ENCODE data around the gene CYP4F2. TPM values are rescaled to one million over a fixed set of nuclear protein-coding genes. Genes with fewer than 3 reads are reported as not detected.

Gene CYP4F2
- total and polyA plus RNA-seq, 10 of the 15 experiments (the other 5 are each of a cell fraction or from before 2014, with no cell fraction given): 0.08 to 3.5 (median 0.63) TPM

DNA sequence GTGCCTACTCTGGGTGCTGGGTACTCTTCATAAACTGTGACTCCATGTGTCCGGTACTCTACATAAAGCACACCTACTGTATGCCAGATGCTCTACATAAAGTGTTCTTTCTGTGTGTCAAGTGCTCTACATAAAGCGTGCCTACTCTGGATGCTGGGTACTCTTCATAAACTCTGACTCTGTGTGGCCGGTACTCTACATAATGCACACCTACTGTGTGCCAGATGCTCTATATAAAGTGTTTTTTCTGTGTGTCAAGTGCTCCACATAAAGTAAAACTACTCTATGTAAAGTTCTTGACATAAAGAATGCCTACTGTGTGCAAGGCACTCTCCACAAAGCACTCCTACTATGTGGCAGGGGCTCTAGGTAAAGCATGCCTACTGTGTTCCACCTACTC, 38.3 kb upstream of the CYP4F2 start:
- no peak for DNase-seq (ENCODE audit: low read depth, low spot score)
- H3K4me3 ChIP-seq: no peak overlapping the region
- no peak for FAIRE-seq
- H3K9ac ChIP-seq (ENCODE audit: control insufficient read depth, insufficient read depth, low read length): no peak overlapping the region
- RAD21 ChIA-PET (ENCODE audit: unreplicated experiment): no interaction called here
- no TSS peak for BruUV-seq (replicated peaks)
- in situ Hi-C loops (cut with MboI): no loop called here
- no peaks in the 10 kb centered on the region for H3K36me3 ChIP-seq (ENCODE audit: control insufficient read depth in 2 of 2, insufficient read depth in 2 of 2, low read length in 1 of 2)
- WGBS (ENCODE audit: insufficient coverage, insufficient replicate concordance, low lambda C conversion rate, missing lambda C conversion rate): 35% methylated on average over 3 of the region's 3 CpGs
- SMC1A ChIA-PET (ENCODE audit: uncharacterized antibody, unreplicated experiment): no interaction called here
- no peaks in the 10 kb centered on the region; a peak in 1 of 4 replicates for H3K27me3 ChIP-seq (replicated peaks in 1 of 2; ENCODE audit: control insufficient read depth in 2 of 2, insufficient read depth in 2 of 2, low read length in 1 of 2)
- CTCF ChIA-PET: no interaction called here
- H3K79me2 ChIP-seq (ENCODE audit: control insufficient read depth, insufficient read depth, low read length): no peaks in the 10 kb centered on the region
- intact Hi-C loops (cut with micrococcal nuclease; ENCODE audit: unreplicated experiment): no loop called here
- POLR2A ChIA-PET: no interaction called here
- no peaks in the 10 kb centered on the region; the same call in 2 of the 3 replicates for H3K9me3 ChIP-seq (replicated peaks; ENCODE audit: control insufficient read depth, insufficient read depth, low read length)
- no peaks in the 10 kb centered on the region for H3K4me1 ChIP-seq (ENCODE audit: control insufficient read depth, insufficient read depth, low read length)
- H4K20me1 ChIP-seq (ENCODE audit: control insufficient read depth, insufficient read depth): no peaks in the 10 kb centered on the region
- no peak for ATAC-seq
- H2AFZ ChIP-seq (ENCODE audit: control insufficient read depth, low read depth, low read length): no peak overlapping the region
- TF ChIP-seq CHD4 (IDR thresholded peaks at IDR 0.05) (no peak), NBN (IDR thresholded peaks at IDR 0.05) (no peak), EP300 (IDR thresholded peaks at IDR 0.05; ENCODE audit: borderline replicate concordance in 1 of 2, control insufficient read depth in 1 of 2, low read depth in 2 of 2, low read length in 2 of 2) (no peak), ZZZ3 (IDR thresholded peaks at IDR 0.05; ENCODE audit: control insufficient read depth, insufficient read length, low read depth) (no peak), IKZF1 (conservative IDR thresholded peaks at IDR 0.05) (no peak), IRF4 (IDR thresholded peaks at IDR 0.05; ENCODE audit: low read depth, low read length) (no peak), SUZ12 (IDR thresholded peaks at IDR 0.05; ENCODE audit: unreplicated experiment) (no peak), STAT1 (conservative IDR thresholded peaks at IDR 0.05) (no peak), ZNF207 (IDR thresholded peaks at IDR 0.05; ENCODE audit: borderline replicate concordance) (no peak), NFYA (IDR thresholded peaks at IDR 0.05; ENCODE audit: borderline replicate concordance, low read depth, low read length) (no peak), HDAC6 (IDR thresholded peaks at IDR 0.05; ENCODE audit: unreplicated experiment) (no peak), EED (IDR thresholded peaks at IDR 0.05; ENCODE audit: low read depth) (no peak), CEBPB (IDR thresholded peaks at IDR 0.05; ENCODE audit: borderline replicate concordance in 1 of 2, low read depth in 2 of 2, low read length in 2 of 2) (no peak)
- TF ChIP-seq, protein P1, sequence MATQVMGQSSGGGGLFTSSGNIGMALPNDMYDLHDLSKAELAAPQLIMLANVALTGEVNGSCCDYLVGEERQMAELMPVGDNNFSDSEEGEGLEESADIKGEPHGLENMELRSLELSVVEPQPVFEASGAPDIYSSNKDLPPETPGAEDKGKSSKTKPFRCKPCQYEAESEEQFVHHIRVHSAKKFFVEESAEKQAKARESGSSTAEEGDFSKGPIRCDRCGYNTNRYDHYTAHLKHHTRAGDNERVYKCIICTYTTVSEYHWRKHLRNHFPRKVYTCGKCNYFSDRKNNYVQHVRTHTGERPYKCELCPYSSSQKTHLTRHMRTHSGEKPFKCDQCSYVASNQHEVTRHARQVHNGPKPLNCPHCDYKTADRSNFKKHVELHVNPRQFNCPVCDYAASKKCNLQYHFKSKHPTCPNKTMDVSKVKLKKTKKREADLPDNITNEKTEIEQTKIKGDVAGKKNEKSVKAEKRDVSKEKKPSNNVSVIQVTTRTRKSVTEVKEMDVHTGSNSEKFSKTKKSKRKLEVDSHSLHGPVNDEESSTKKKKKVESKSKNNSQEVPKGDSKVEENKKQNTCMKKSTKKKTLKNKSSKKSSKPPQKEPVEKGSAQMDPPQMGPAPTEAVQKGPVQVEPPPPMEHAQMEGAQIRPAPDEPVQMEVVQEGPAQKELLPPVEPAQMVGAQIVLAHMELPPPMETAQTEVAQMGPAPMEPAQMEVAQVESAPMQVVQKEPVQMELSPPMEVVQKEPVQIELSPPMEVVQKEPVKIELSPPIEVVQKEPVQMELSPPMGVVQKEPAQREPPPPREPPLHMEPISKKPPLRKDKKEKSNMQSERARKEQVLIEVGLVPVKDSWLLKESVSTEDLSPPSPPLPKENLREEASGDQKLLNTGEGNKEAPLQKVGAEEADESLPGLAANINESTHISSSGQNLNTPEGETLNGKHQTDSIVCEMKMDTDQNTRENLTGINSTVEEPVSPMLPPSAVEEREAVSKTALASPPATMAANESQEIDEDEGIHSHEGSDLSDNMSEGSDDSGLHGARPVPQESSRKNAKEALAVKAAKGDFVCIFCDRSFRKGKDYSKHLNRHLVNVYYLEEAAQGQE (IDR thresholded peaks at IDR 0.05; ENCODE audit: low read depth, low read length): no peak
- no peak overlapping the region for H3K27ac ChIP-seq (ENCODE audit: control insufficient read depth, insufficient read depth)
- no peak overlapping the region for H3K4me2 ChIP-seq (ENCODE audit: control insufficient read depth, insufficient read depth)

Data from GM12878 (cell line).